Prostate gland (tissue), 2 donors: ENCODE data around the gene MPHOSPH6.

Experiments
- CTCF ChIP-seq, 4 experiments: fragments of 200-600 bp in 2 of 4; fragments of 450-650 bp in 2 of 4; sonication (generic) in 2 of 4; IDR thresholded peaks; 1 replicate in 3 of 4; 2 replicates in 1 of 4; pipeline ENCODE4 v1.5.1; 2016 to 2019; ENCODE audit warnings: antibody characterized with exemption in 4 of 4, mild to moderate bottlenecking in 2 of 4, moderate library complexity in 2 of 4
- POLR2AphosphoS5 ChIP-seq: sonication (generic); formaldehyde crosslinking; IDR thresholded peaks from one replicate; pipeline ENCODE4 v1.6.1; 2017; ENCODE audit warnings: antibody characterized with exemption

DNA sequence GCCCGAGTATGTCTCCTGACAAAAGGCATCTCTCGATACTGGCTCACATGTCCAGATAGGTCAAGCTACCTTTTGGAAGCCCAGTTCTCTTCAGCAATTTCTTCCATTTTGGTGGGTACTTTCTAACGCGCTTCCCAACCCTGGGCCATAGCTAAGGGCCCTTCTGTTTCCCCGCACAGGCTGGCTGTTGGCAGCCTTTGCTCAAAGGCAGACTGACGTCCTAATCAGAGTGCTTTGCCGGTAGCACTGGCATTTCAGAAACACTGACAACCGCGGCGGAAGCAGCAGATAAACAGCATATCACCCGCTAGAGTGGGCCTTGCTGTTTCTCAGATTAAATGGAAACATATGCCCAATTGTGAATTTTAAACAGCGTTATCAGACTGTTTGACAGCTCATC is 49.3 kb upstream of the MPHOSPH6 start:
- no peak for TF ChIP-seq POLR2AphosphoS5
- no peak for TF ChIP-seq CTCF (IDR thresholded peaks at IDR 0.05)
